GM12878 (cell line): ENCODE results near the gene ADGRD1. TPM values are rescaled to one million over a fixed set of nuclear protein-coding genes. Genes with fewer than 3 reads are reported as not detected.

Experiments used
- ATAC-seq: fragments of 200-7000 bp; cut with Tn5 transposase; 3 replicates; pipeline ENCODE4 v1.9.1; 2020; ENCODE audit warnings: mild to moderate bottlenecking, moderate library complexity
- BruUV-seq: library from RNA; stranded (reverse); fragments of 400-500 nt; replicated peaks from 2 replicates; lab custom pipeline; 2021; lab: Mats Ljungman, UMichigan
- CTCF ChIA-PET: fragments of 300-600 bp; sonication (Branson Sonifier 250); formaldehyde crosslinking; extraction: SDS; loops from one replicate; lab custom pipeline; 2021; ENCODE audit warnings: inconsistent platforms; lab: Yijun Ruan, JAX
- POLR2A ChIA-PET: fragments of 350-600 bp; formaldehyde crosslinking; extraction: SDS; loops from one replicate; lab custom pipeline; 2021; ENCODE audit warnings: inconsistent platforms; lab: Charles Lee
- RAD21 ChIA-PET: fragments of 300-600 bp; sonication (Branson Sonifier 250); formaldehyde crosslinking; loops from one replicate; lab custom pipeline; 2023; ENCODE audit warnings: antibody characterized with exemption; ENCODE audit not compliant: unreplicated experiment; lab: Charles Lee
- SMC1A ChIA-PET: fragments of 300-600 bp; sonication (Branson Sonifier 250); formaldehyde crosslinking; loops from one replicate; lab custom pipeline; 2023; ENCODE audit not compliant: unreplicated experiment, uncharacterized antibody; lab: Charles Lee
- DNase-seq: peaks from one replicate; pipeline ENCODE4 v3.0.0-alpha.2; 2011; ENCODE audit warnings: low read depth, low spot score
- FAIRE-seq: peaks from 3 replicates; lab custom pipeline; 2011; peaks lifted over from hg19 to GRCh38; lab: Jason Lieb, UNC
- H2AFZ ChIP-seq: 2 replicates; pipeline ENCODE4 v1.6.0; 2011; ENCODE audit warnings: low read depth, low read length, control low read depth; ENCODE audit not compliant: control insufficient read depth
- H3K27ac ChIP-seq: 2 replicates; pipeline ENCODE4 v1.5.1; 2011; ENCODE audit warnings: control low read depth; ENCODE audit not compliant: control insufficient read depth, insufficient read depth
- H3K27me3 ChIP-seq, 2 experiments: replicated peaks in 1 of 2; 2 replicates each; pipeline versions ENCODE4 v1.6.0 to v1.6.1; 2011; ENCODE audit warnings: low read length in 1 of 2; ENCODE audit not compliant: control insufficient read depth in 2 of 2, insufficient read depth in 2 of 2
- H3K36me3 ChIP-seq, 2 experiments: 2 replicates each; pipeline ENCODE4 v1.5.1; 2011; ENCODE audit warnings: low read length in 1 of 2; ENCODE audit not compliant: control insufficient read depth in 2 of 2, insufficient read depth in 2 of 2
- H3K4me1 ChIP-seq: 2 replicates; pipeline ENCODE4 v1.6.1; 2011; ENCODE audit warnings: mild to moderate bottlenecking, low read length, moderate library complexity, mixed read lengths; ENCODE audit not compliant: control insufficient read depth, insufficient read depth
- H3K4me2 ChIP-seq: 2 replicates; pipeline ENCODE4 v1.6.0; 2011; ENCODE audit warnings: control low read depth; ENCODE audit not compliant: control insufficient read depth, insufficient read depth
- H3K4me3 ChIP-seq: fragments of 200-600 bp; sonication (generic); 2 replicates; pipeline ENCODE4 v1.5.1; 2016
- H3K79me2 ChIP-seq: 2 replicates; pipeline ENCODE4 v1.6.0; 2011; ENCODE audit warnings: low read length; ENCODE audit not compliant: control insufficient read depth, insufficient read depth
- H3K9ac ChIP-seq: 2 replicates; pipeline ENCODE4 v1.8.0; 2011; ENCODE audit warnings: low read length, control low read depth, mixed read lengths; ENCODE audit not compliant: control insufficient read depth, insufficient read depth
- H3K9me3 ChIP-seq: replicated peaks from 3 replicates; pipeline ENCODE4 v1.5.1; 2011; ENCODE audit warnings: mild to moderate bottlenecking, low read length; ENCODE audit not compliant: control insufficient read depth, insufficient read depth
- H4K20me1 ChIP-seq: 2 replicates; pipeline ENCODE4 v1.6.0; 2011; ENCODE audit not compliant: control insufficient read depth, insufficient read depth
- BCL3 ChIP-seq: IDR thresholded peaks from 2 replicates; pipeline ENCODE4 v1.6.1; 2011; ENCODE audit warnings: borderline replicate concordance, low read depth, mild to moderate bottlenecking, moderate library complexity, low read length; ENCODE audit not compliant: insufficient read depth, poor library complexity, severe bottlenecking
- CREM ChIP-seq: IDR thresholded peaks from 2 replicates; pipeline ENCODE4 v1.6.1; 2014; ENCODE audit warnings: antibody characterized with exemption, low read depth
- EGR1 ChIP-seq, 2 experiments: IDR thresholded peaks; 1 replicate in 1 of 2; 2 replicates in 1 of 2; pipeline ENCODE4 v1.6.1; 2011 to 2012; ENCODE audit warnings: low read depth in 2 of 2, low read length in 2 of 2, borderline replicate concordance in 1 of 2, mild to moderate bottlenecking in 1 of 2, moderate library complexity in 1 of 2
- EZH2 ChIP-seq: IDR thresholded peaks from 2 replicates; pipeline ENCODE4 v1.6.1; 2012; ENCODE audit warnings: low read depth, mild to moderate bottlenecking, control low read depth, inconsistent platforms, low read length, borderline replicate concordance; ENCODE audit not compliant: control insufficient read depth
- JUNB ChIP-seq: IDR thresholded peaks from 2 replicates; pipeline ENCODE4 v1.6.1; 2016; ENCODE audit warnings: antibody characterized with exemption, mild to moderate bottlenecking
- REST ChIP-seq: IDR thresholded peaks from 2 replicates; pipeline ENCODE4 v1.6.1; 2012; ENCODE audit warnings: mild to moderate bottlenecking, low read depth, low read length
- TARDBP ChIP-seq: IDR thresholded peaks from 2 replicates; pipeline ENCODE4 v1.6.1; 2016; ENCODE audit warnings: borderline replicate concordance
- WGBS: methylation state at CpG from one replicate; pipeline ENCODE4 v1.1.6; 2016; ENCODE audit warnings: low lambda C conversion rate; ENCODE audit not compliant: insufficient replicate concordance, insufficient coverage; ENCODE audit errors: missing lambda C conversion rate; 5-methylcytosine and 5-hydroxymethylcytosine counted together
- in situ Hi-C: fragments of 300-500 bp; cut with MboI; formaldehyde crosslinking; loops from 9 replicates; pipeline ENCODE4 v1.14.3; 2018; ENCODE audit warnings: mixed read lengths
- intact Hi-C: fragments of 100-400 bp; cut with micrococcal nuclease; formaldehyde crosslinking; loops from one replicate; pipeline ENCODE4 v1.14.2; 2022; ENCODE audit not compliant: unreplicated experiment
- polyA plus RNA-seq, 11 experiments: library from polyadenylated mRNA; depleted of rRNA in 4 of 11; unstranded in 6 of 11; stranded (reverse) in 5 of 11; fragments of >200 nt; fragmentation: Nextera tagmentation in 4 of 11; fragmentation: Illumina TruSeq in 1 of 11; extraction: Ambion mirVana in 4 of 11; extraction: Trizol in 1 of 11; gene quantifications; 1 replicate in 1 of 11; 2 replicates in 10 of 11; pipeline versions ENCODE4 v1.2.1 to v1.2.3, GENCODE V29; 2011 to 2016; ENCODE audit warnings: inconsistent platforms in 2 of 11, missing spikeins in 2 of 11, low read depth in 1 of 11
- total RNA-seq, 4 experiments: library from RNA; depleted of rRNA in 3 of 4; stranded (reverse); fragments of >200 nt in 3 of 4; fragmentation: Illumina TruSeq in 1 of 4; extraction: Trizol in 1 of 4; gene quantifications; 2 replicates each; pipeline versions ENCODE4 v1.2.1 to v1.2.3, GENCODE V29; 2013 to 2021

The ADGRD1 gene
- total and polyA plus RNA-seq, 10 of the 15 experiments (the other 5 are each of a cell fraction or from before 2014, with no cell fraction given): 0.15 to 12.7 (median 1.2) TPM

- H3K36me3 ChIP-seq: no peaks in the 10 kb centered on the region
- no peak overlapping the region for H3K9ac ChIP-seq
- no peak overlapping the region for H3K27ac ChIP-seq
- 80% methylated on average over 11 of the region's 11 CpGs for WGBS
- H3K4me3 ChIP-seq: no peak overlapping the region
- no peak for FAIRE-seq
- no peak overlapping the region for H2AFZ ChIP-seq
- intact Hi-C loops: no loop called here
- ChIA-PET SMC1A (no interaction called here), CTCF (no interaction called here), POLR2A (no interaction called here), RAD21 (no interaction called here)
- H3K79me2 ChIP-seq: no peaks in the 10 kb centered on the region; the same call in 1 of the 2 replicates
- no TSS peak for BruUV-seq
- no peaks in the 10 kb centered on the region for H3K9me3 ChIP-seq
- no peaks in the 10 kb centered on the region for H3K27me3 ChIP-seq
- ATAC-seq: no peak
- no peaks in the 10 kb centered on the region for H4K20me1 ChIP-seq
- in situ Hi-C loops: no loop called here
- H3K4me2 ChIP-seq: no peak overlapping the region
- no peak for DNase-seq
- H3K4me1 ChIP-seq: peaks cover 4% of the 10 kb centered on the region; the same call in 1 of the 2 replicates
- TF ChIP-seq EZH2: no peak
- TF ChIP-seq REST: no peak
- TF ChIP-seq JUNB: no peak
- no peak for TF ChIP-seq CREM
- TF ChIP-seq EGR1 (IDR thresholded peaks at IDR 0.05; ENCODE audit: borderline replicate concordance in 1 of 2, low read depth in 2 of 2, low read length in 2 of 2): no peak
- no peak for TF ChIP-seq BCL3
- no peak for TF ChIP-seq TARDBP
Measured at GRCh38 chr12:130956009-130956408, 2.3 kb downstream of the ADGRD1 start.
